Mucosa of descending colon (tissue), 3 donors: ENCODE measurements around the gene PCDH9. TPM values are rescaled to one million over a fixed set of nuclear protein-coding genes. Genes with fewer than 3 reads are reported as not detected.

Experiments used
- ATAC-seq: fragments of 200-7000 bp; cut with Tn5 transposase; one replicate; pipeline ENCODE4 v1.9.1; 2020; ENCODE audit warnings: mild to moderate bottlenecking, moderate library complexity
- DNase-seq, 3 donors: peaks; one replicate each; pipeline ENCODE4 v3.0.0-alpha.2; 2020
- H3K36me3 ChIP-seq: fragments of 200-600 bp; one replicate; pipeline ENCODE4 v1.8.0; 2021; ENCODE audit warnings: low read depth, mild to moderate bottlenecking
- H3K4me1 ChIP-seq: fragments of 200-600 bp; one replicate; pipeline ENCODE4 v1.8.0; 2021; ENCODE audit warnings: low read depth, mild to moderate bottlenecking
- H3K4me3 ChIP-seq: fragments of 200-600 bp; one replicate; pipeline ENCODE4 v1.8.0; 2021; ENCODE audit warnings: mild to moderate bottlenecking
- H3K9me3 ChIP-seq: fragments of 200-600 bp; one replicate; pipeline ENCODE4 v1.8.0; 2021; ENCODE audit warnings: mild to moderate bottlenecking
- CTCF ChIP-seq: fragments of 200-600 bp; IDR thresholded peaks from one replicate; pipeline ENCODE4 v1.8.0; 2022; ENCODE audit warnings: antibody characterized with exemption, mild to moderate bottlenecking
- intact Hi-C, 2 donors: fragments of 100-400 bp; cut with DNase I in 1 of 2; cut with micrococcal nuclease in 1 of 2; formaldehyde crosslinking; loops; one replicate each; pipeline versions ENCODE4 v1.11.0 to v1.11.1; 2022; cut with DNase I, micrococcal nuclease
- total RNA-seq, 3 donors: library from RNA; stranded (reverse); fragmentation: NEBNext Ultra II Directional in 2 of 3; extraction: Animal tissue kit (Norgen Biotek cat#: 25700) in 2 of 3; gene quantifications; one replicate each; pipeline versions ENCODE4 v1.2.1 to v1.2.4, GENCODE V29; 2021 to 2023
- donor health status: DM: no; HTN: no; CAD: no; lungs with moderate emphysema.
- donor health status: DM: no; HTN: no; CAD: no.
- donor health status: DM: no; HTN: yes; CAD: no.

PCDH9 gene
- total RNA-seq, 3 donors from 2014 or later = 0.58 to 5.0 (median 0.80) TPM

- Histone ChIP-seq H3K4me1 (no peaks in the 10 kb centered on the region), H3K9me3 (no peaks in the 10 kb centered on the region), H3K36me3 (no peaks in the 10 kb centered on the region), H3K4me3 (no peak overlapping the region)
- ATAC-seq (no peak), DNase-seq (no peak)
- TF ChIP-seq CTCF = no peak
- intact Hi-C loops = no loop called here
Observed at GRCh38 chr13:66971004-66971403, 259.1 kb downstream of the PCDH9 start.

DNA sequence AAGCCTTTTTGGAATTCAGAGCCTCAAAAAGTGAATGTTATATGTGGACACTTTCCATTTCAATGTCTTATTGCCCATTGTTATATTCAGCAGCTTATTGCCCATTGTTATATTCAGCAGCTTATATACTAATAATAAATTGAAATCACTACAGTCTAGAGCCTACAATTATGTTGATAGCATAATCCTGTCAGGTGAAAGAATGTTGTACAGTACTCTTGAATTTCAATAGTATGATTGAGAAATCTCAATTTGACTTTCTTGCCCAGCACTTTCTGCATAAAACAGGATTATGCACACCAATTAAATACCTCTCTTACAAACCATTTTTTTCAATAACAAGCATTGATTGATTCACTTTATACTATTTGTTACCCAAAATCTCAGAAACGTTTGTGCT lies 260.8 kb downstream of the PCDH9 start:
- no peaks in the 10 kb centered on the region for H3K36me3 ChIP-seq
- H3K4me3 ChIP-seq = no peak overlapping the region
- ATAC-seq = no peak
- H3K9me3 ChIP-seq = no peaks in the 10 kb centered on the region
- no peak for TF ChIP-seq CTCF
- intact Hi-C loops = no loop called here
- H3K4me1 ChIP-seq = no peaks in the 10 kb centered on the region
- DNase-seq = no peak

DNA sequence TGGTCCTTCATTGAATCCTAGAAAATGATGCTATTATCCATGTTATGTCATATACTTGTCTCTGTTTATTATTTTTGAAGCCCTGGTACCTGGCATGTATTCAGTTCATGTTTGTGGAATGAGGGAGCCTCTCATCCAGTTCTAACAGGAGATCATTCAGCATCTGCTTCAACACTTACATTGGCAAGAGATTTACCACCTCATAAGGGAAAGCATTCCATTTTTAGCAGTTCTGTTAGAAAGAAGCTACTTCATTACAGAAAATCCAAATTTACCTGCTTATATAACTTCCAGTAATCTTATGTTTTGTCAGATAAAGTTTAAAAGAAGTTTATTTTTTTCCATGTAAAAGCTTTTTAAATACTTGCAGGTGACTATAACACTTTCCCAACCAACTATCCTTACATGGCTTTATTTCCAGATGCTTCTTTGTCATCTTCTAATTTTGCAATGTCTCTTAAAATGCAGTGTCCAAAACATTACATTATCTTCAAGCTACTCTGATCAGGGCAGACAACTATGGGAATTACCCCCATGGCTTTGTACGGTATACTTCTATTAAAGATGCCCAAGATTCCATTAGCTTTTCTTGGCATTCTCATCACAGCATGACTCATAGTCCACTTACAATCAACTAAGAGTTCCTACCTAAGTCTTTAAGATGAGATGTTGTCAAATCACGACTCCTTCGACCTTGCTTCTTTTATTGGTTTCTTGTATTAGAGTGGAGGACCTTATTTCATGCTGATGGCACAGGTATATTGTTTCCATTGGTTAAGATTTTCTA lies 262.1 kb downstream of the PCDH9 start:
- no peaks in the 10 kb centered on the region for H3K4me1 ChIP-seq
- no peaks in the 10 kb centered on the region for H3K36me3 ChIP-seq
- DNase-seq (no peak), ATAC-seq (no peak)
- TF ChIP-seq CTCF = no peak
- no peaks in the 10 kb centered on the region for H3K9me3 ChIP-seq
- intact Hi-C loops = no loop called here
- H3K4me3 ChIP-seq = no peak overlapping the region

DNA sequence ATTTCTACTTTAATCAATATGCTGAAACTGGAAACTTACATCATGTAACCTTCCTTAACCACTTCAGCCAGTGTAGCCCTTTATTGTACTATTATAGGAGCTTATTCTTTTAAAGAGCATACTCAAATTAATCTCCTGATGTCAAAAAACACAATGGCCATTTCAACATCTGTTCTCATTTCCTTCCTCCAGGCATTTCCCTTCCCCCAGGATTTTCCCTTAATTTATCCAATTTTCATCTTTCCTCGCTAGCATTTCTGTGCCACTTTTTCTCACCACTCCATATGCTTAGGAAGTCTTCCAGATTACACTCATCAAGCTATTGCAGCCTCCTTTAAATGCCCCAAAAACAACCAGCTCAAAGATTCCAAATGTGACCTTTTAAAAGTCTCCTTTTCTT lies 265.0 kb downstream of the PCDH9 start:
- intact Hi-C loops = no loop called here
- DNase-seq (no peak), ATAC-seq (no peak)
- Histone ChIP-seq H3K4me3 (no peak overlapping the region), H3K36me3 (no peaks in the 10 kb centered on the region), H3K4me1 (no peaks in the 10 kb centered on the region), H3K9me3 (no peaks in the 10 kb centered on the region)
- TF ChIP-seq CTCF = no peak

- no peak for TF ChIP-seq CTCF
- DNase-seq (no peak), ATAC-seq (no peak)
- Histone ChIP-seq H3K4me3 (no peak overlapping the region), H3K9me3 (no peaks in the 10 kb centered on the region), H3K4me1 (no peaks in the 10 kb centered on the region), H3K36me3 (no peaks in the 10 kb centered on the region)
- intact Hi-C loops = no loop called here
Observed at GRCh38 chr13:66962953-66963352, 267.2 kb downstream of the PCDH9 start.
